COR-L47 (cell line): Measurements from ENCODE around the gene MYCBP2.
"Not testable (repeated sequence)": the region's sequence is repeated elsewhere in the genome, so short reads cannot be mapped to it uniquely, and the experiment has no call there.

Experiments
- DNase-seq: peaks from one replicate; lab custom pipeline; 2025; lab: John Stamatoyannopoulos, UW

Gene MYCBP2

GRCh38 chr13:77218274-77218673 lies 108.6 kb downstream of the MYCBP2 start:
- no peak for DNase-seq

GRCh38 chr13:77215543-77215942 lies 111.4 kb downstream of the MYCBP2 start:
- no peak for DNase-seq

GRCh38 chr13:77213644-77214043 lies 113.2 kb downstream of the MYCBP2 start:
- no peak for DNase-seq

- no peak for DNase-seq
These were observed 119.0 kb downstream of the MYCBP2 start for GRCh38 chr13:77207943-77208342.

DNA sequence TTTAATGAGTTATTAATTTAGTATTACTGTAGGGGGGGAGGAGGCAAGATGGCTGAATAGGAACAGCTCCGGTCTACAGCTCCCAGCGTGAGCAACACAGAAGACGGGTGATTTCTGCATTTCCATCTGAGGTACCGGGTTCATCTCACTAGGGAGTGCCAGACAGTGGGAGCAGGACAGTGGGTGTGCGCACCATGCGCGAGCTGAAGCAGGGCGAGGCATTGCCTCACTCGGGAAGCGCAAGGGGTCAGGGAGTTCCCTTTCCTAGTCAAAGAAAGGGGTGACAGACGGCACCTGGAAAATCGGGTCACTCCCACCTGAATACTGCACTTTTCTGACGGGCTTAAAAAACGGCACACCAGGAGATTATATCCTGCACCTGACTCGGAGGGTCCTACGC lies 127.9 kb downstream of the MYCBP2 start:
- not testable (repeated sequence) for DNase-seq

DNA sequence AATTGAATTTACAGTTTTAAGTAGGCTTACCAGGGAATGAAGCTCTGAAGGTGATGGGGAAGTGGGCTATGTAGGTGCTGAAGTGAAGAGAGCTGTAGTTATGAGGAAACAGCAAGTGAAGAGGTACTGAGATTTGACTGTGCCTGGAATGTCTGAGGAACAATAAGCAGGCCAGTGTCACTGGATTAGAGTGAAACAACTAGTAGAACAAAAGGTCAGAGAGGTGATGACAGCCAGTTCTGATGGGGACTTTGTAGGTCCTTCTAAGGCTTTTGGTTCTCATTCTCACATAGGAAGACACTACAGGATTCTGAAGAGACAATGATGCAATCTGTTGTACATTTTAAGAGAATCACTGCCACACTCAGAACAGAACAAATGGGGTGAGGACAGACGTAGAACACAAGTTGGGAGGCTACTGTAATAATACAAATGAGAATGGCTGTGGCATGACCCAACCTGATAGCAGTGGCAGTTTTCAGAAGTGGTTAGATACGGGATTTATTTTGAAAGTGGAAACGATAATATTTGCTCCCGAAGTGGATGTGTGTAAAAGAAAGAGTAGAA lies 130.8 kb downstream of the MYCBP2 start:
- no peak for DNase-seq

GRCh38 chr13:77190349-77190958 lies 136.4 kb downstream of the MYCBP2 start:
- no peak for DNase-seq

DNA sequence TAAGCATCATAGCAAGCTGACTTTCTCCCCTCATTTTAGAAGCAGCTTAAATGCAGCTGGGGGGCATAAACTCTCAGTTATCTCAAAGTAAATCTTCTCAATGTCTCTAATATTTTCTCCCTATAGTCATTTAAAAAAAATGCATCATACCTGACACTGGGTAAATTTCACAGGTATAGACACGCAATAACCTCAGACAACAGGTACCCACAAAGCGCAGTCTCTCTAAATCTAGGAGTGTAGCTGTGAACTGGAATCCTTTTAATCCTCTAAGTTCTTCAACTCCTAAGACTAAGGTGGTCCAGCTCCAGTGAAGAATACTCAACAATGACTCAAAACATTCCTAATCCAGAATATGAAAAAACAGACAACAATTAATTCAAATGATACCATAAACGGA lies 141.2 kb downstream of the MYCBP2 start:
- no peak for DNase-seq

GRCh38 chr13:77184455-77184854 lies 142.4 kb downstream of the MYCBP2 start:
- DNase-seq, result no peak

DNA sequence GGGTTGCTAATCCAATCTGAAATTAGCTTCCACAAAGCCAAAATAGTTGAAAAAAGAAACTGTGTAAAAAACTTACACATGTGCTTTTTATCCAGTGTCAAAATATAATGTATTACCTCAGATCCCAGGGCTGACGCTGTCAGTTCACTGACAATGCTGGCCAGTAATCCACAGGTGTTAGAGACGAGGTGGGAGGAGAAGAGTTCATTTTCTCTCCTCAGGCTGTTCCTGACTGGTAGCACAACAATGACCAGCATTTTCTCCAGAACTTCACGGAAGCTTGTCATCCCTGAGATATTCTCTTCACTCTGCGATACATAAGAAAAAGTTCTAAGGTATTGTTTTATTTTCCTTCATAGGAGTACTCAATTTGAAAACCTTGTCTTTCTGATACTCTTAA lies 146.9 kb downstream of the MYCBP2 start:
- DNase-seq, result no peak

DNA sequence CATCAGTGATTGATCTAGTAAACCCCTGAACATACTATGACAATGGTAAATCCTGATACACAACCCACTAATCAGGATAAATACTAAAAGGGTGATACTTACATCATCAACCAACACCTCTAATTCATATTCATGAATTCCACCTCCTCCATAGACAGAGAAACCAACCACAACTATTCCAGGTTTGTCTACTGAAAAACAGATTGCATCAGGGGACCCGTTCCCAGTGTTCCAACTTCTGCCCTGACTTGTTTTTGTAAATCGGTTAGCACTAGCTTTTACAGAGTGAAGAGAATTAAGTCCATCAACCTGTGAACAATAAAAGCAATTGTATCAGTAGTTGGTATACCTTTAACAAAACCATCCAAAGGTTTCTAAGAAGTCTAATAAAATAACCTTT lies 149.2 kb downstream of the MYCBP2 start:
- DNase-seq, result no peak

- no peak for DNase-seq
These were observed 150.5 kb downstream of the MYCBP2 start for GRCh38 chr13:77176350-77176749.

DNA sequence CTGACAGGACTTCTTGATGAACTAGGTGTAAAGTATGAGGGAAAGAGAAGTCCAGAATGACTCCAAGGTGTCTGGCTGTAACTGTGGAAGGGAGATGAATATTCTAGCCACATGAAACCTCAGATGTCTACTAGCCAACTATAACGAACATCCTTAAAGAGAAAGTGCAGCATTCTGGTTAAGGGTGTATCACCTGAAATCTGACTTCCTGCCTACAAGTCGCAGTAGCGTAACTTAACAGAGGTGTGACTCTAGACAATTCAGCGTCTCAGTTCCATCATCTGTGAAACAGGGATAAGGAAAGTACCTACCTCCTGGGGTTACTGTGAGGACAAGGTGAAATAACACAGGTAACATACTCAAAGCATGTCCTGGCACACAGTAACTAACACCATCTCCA lies 154.2 kb downstream of the MYCBP2 start:
- no peak for DNase-seq

- no peak for DNase-seq
These were observed 155.4 kb downstream of the MYCBP2 start for GRCh38 chr13:77171451-77171850.

DNA sequence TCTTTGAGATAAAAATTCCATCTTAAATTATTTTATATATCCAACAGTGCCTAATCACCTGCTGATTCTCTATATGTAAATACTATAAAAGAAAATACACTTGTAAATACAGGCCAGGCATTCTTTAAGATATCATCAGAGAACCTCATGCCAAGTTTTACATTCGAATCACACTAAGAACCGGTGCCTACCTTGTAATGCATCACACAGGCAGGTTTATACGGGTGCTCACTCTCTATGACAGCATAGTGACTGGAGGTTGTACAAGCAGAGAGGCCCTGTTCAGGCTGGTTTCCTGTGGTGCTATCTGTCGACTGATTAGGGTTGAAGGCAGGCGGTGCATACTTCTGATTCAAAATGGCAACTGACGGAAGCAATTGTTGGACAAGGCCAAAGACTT lies 158.7 kb downstream of the MYCBP2 start:
- DNase-seq, result no peak

DNA sequence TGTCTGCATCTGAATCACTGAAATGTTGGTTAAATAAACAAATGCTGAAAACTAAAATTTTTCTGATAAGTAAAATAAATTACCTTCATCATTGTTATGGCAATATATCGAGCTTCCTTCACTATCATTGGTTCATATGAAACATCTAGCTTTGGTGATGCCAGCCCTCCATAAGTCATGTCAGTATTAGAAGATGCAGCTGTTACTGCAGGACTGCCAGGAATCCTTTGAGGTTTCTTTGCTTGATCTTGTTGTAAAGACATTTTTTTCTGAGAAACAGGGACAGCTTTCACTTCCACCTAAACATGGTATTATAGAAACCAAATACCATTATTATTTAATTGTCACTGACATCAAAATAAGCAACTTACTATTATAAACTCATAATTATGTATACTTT lies 176.2 kb downstream of the MYCBP2 start:
- DNase-seq, result no peak

GRCh38 chr13:77143431-77143830 lies 183.5 kb downstream of the MYCBP2 start:
- no peak for DNase-seq

GRCh38 chr13:77139306-77139705 lies 187.6 kb downstream of the MYCBP2 start:
- DNase-seq, result no peak

GRCh38 chr13:77138813-77139212 lies 188.1 kb downstream of the MYCBP2 start:
- DNase-seq, result no peak

DNA sequence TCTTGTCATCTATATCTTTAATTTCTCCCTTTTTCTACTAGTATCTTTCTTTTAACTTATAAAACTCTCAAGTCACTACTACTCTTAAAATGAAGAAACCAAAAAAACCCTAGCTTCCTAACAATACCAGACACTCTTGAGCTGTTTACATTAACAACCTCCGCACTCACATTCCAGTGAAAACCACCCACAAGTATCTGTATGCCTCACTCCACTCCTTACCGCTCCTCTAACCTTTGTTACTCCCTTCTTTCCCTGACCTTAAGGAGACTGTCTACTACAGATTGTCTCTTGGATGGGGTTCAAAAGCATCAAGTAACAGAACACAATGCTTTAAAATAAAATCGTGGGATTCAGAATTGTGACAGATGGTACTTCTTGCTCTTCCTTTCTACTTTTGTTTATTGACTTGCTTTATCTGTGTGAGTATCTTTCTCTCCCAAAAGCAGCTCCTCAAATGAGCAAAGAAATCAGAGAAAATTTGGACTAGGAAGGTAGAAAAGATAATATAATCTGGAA lies 189.9 kb downstream of the MYCBP2 start:
- no peak for DNase-seq

DNA sequence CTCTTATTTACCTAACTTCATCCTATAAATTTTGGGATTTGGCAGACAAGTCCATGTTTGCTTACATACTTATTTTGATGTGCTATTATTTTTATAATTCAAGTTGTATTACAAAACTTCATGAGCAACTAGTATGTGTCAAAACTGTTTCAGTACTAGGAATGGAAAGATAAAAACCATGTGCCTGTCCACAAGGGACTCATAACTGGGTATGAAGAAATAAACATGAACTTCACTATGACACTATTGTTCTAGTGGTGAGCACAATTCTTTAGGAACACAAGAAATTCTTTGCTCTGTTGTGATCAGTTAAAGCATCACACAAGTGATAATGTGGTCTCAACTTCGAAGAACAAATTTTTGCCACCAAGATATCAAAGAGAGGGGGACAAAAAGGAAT lies 202.5 kb downstream of the MYCBP2 start:
- DNase-seq, result no peak

- no peak for DNase-seq
These were observed 208.8 kb downstream of the MYCBP2 start for GRCh38 chr13:77118134-77118533.

DNA sequence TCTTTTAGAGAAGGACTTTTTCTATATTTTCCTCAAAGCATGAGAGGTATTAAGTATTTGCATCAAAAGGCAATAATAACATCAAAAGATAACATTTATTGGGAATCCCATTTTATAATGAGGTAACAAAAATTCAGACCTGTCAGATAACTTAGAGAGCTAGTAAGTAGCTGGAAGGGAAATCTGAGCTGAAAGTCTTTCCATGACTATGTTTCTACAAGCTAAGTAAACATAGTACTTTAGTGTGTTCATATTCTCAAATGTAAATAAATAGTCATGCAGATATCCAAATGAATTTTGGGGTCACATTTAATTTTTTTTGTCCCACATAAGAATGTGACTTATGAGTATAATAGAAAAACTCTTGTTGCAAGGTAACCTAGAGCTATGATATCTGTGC lies 212.6 kb downstream of the MYCBP2 start:
- no peak for DNase-seq

DNA sequence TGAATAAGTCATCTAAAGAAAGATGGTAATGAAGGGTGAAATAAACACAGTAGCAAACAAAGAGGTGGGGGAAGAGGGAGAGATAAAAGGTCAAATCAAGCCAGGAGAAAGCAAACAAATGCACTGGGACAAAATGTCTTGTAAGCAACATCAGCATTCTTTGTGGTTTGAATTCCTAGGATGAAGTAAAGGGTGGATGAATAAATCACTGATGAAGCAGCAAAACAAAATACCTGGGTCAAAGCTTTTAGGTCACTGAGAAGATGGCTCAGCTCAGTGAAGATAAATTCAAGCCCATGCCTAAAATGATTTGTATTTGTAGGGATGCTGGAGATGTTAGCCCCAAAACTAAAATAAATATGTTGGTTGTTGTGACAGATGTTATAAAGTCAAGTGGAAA lies 213.4 kb downstream of the MYCBP2 start:
- no peak for DNase-seq
